ENCODE measurements around the gene FOXM1. TPM values are rescaled to one million over a fixed set of nuclear protein-coding genes. Genes with fewer than 3 reads are reported as not detected.
A peak's percentile ranks its signal among the peaks of the same experiment; 100 is the strongest.
"Not testable (repeated sequence)": the region's sequence is repeated elsewhere in the genome, so short reads cannot be mapped to it uniquely, and the experiment has no call there.

FOXM1 gene
- total and polyA plus RNA-seq, 5 donors from 2014 or later: 0.44 to 3.8 (median 0.87) TPM

- H3K9me3 Mint-ChIP-seq: no peaks in the 10 kb centered on the region
- H3K4me3 Mint-ChIP-seq: peak overlapping the region; percentile 96 to 100 (median 99)
- ATAC-seq (ENCODE audit: low read depth in 2 of 2) (no peak), DNase-seq (peak in 1 of 3 donors; percentile 59)
- peaks cover 33% of the 10 kb centered on the region for H3K4me1 ChIP-seq (ENCODE audit: control insufficient read depth, insufficient read depth, low read length, poor library complexity, severe bottlenecking)
- H3K27ac ChIP-seq (ENCODE audit: insufficient read depth, low read length, poor library complexity, severe bottlenecking): peak overlapping the region; percentile 95
- peaks cover 24 to 49% (median 34%) of the 10 kb centered on the region in 4 donors for H3K4me1 Mint-ChIP-seq
- H3K27ac Mint-ChIP-seq: peak overlapping the region; percentile 99
- H3K27me3 ChIP-seq (ENCODE audit: control insufficient read depth, insufficient read depth, low read length): no peaks in the 10 kb centered on the region
- H3K27me3 Mint-ChIP-seq: peaks cover 4% of the 10 kb centered on the region
- H3K9me3 ChIP-seq (ENCODE audit: control insufficient read depth in 2 of 2, low read length in 2 of 2): no peaks in the 10 kb centered on the region
- peak overlapping the region; percentile 96 for H3K4me3 ChIP-seq (ENCODE audit: low read depth, low read length)
- peaks cover 3% of the 10 kb centered on the region for H3K36me3 ChIP-seq (ENCODE audit: control insufficient read depth, insufficient read depth, low read length)
- H3K36me3 Mint-ChIP-seq: no peaks in the 10 kb centered on the region
Measured at GRCh38 chr12:2877953-2878732, 1.2 kb upstream of the FOXM1 start.

GRCh38 chr12:2876431-2877046, 435 bp downstream of the FOXM1 start:
- peak; percentile 29 to 30 for ATAC-seq (ENCODE audit: low read depth in 2 of 2)
- Mint-ChIP-seq H3K9me3 (no peaks in the 10 kb centered on the region), H3K4me1 (peaks cover 21 to 43% (median 32%) of the 10 kb centered on the region in 4 donors), H3K4me3 (peak overlapping the region; percentile 88 to 100 (median 93)), H3K36me3 (no peaks in the 10 kb centered on the region), H3K27me3 (peaks cover 4% of the 10 kb centered on the region), H3K27ac (peak overlapping the region; percentile 86 to 99 (median 93))
- Histone ChIP-seq H3K27me3 (ENCODE audit: control insufficient read depth, insufficient read depth, low read length) (no peaks in the 10 kb centered on the region), H3K4me3 (ENCODE audit: low read depth, low read length) (peak overlapping the region; percentile 69), H3K4me1 (ENCODE audit: control insufficient read depth, insufficient read depth, low read length, poor library complexity, severe bottlenecking) (peaks cover 33% of the 10 kb centered on the region), H3K27ac (ENCODE audit: insufficient read depth, low read length, poor library complexity, severe bottlenecking) (peak overlapping the region; percentile 95), H3K9me3 (ENCODE audit: control insufficient read depth in 2 of 2, low read length in 2 of 2) (no peaks in the 10 kb centered on the region), H3K36me3 (ENCODE audit: control insufficient read depth, insufficient read depth, low read length) (no peaks in the 10 kb centered on the region)
- peak in 1 of 3 donors; percentile 65 for DNase-seq

- not testable (repeated sequence) for H3K36me3 ChIP-seq (ENCODE audit: control insufficient read depth, insufficient read depth, low read length); H3K27me3 Mint-ChIP-seq; H3K9me3 ChIP-seq (ENCODE audit: control insufficient read depth in 2 of 2, low read length in 2 of 2); ATAC-seq (ENCODE audit: low read depth in 2 of 2); H3K4me3 ChIP-seq (ENCODE audit: low read depth, low read length); DNase-seq; H3K9me3 Mint-ChIP-seq; H3K36me3 Mint-ChIP-seq; H3K4me3 Mint-ChIP-seq; H3K4me1 ChIP-seq (ENCODE audit: control insufficient read depth, insufficient read depth, low read length, poor library complexity, severe bottlenecking); H3K27me3 ChIP-seq (ENCODE audit: control insufficient read depth, insufficient read depth, low read length)
- peak overlapping the region; percentile 80 for H3K27ac ChIP-seq (ENCODE audit: insufficient read depth, low read length, poor library complexity, severe bottlenecking)
- H3K4me1 Mint-ChIP-seq: peaks cover 0 to 18% (median 3%) of the 10 kb centered on the region in 4 donors
- H3K27ac Mint-ChIP-seq: peak overlapping the region in 2 of 3 donors; percentile 46 to 84
Measured at GRCh38 chr12:2868986-2869632, 7.9 kb downstream of the FOXM1 start.

GRCh38 chr12:2864198-2864597, 12.8 kb downstream of the FOXM1 start:
- Mint-ChIP-seq H3K27me3 (no peaks in the 10 kb centered on the region), H3K4me1 (peaks cover 0 to 18% (median 3%) of the 10 kb centered on the region in 4 donors), H3K36me3 (peaks cover 9% of the 10 kb centered on the region), H3K27ac (peak overlapping the region in 1 of 3 donors; percentile 1), H3K9me3 (no peaks in the 10 kb centered on the region), H3K4me3 (peak overlapping the region in 1 of 4 donors; percentile 54)
- H3K36me3 ChIP-seq (ENCODE audit: control insufficient read depth, insufficient read depth, low read length): peaks cover 6% of the 10 kb centered on the region
- H3K27ac ChIP-seq (ENCODE audit: insufficient read depth, low read length, poor library complexity, severe bottlenecking): no peak overlapping the region
- H3K4me3 ChIP-seq (ENCODE audit: low read depth, low read length): no peak overlapping the region
- no peak for ATAC-seq (ENCODE audit: low read depth in 2 of 2)
- peaks cover 9% of the 10 kb centered on the region for H3K4me1 ChIP-seq (ENCODE audit: control insufficient read depth, insufficient read depth, low read length, poor library complexity, severe bottlenecking)
- no peaks in the 10 kb centered on the region for H3K27me3 ChIP-seq (ENCODE audit: control insufficient read depth, insufficient read depth, low read length)
- DNase-seq: no peak
- H3K9me3 ChIP-seq (ENCODE audit: control insufficient read depth in 2 of 2, low read length in 2 of 2): no peaks in the 10 kb centered on the region

GRCh38 chr12:2863402-2863801, 13.6 kb downstream of the FOXM1 start:
- H3K9me3 Mint-ChIP-seq: not testable (repeated sequence)

GRCh38 chr12:2862876-2863275, 14.1 kb downstream of the FOXM1 start:
- ATAC-seq (ENCODE audit: low read depth in 2 of 2): no peak
- no peaks in the 10 kb centered on the region for H3K4me1 ChIP-seq (ENCODE audit: control insufficient read depth, insufficient read depth, low read length, poor library complexity, severe bottlenecking)
- peaks cover 13% of the 10 kb centered on the region for H3K36me3 ChIP-seq (ENCODE audit: control insufficient read depth, insufficient read depth, low read length)
- DNase-seq: no peak
- no peak overlapping the region for H3K4me3 ChIP-seq (ENCODE audit: low read depth, low read length)
- H3K36me3 Mint-ChIP-seq: peaks cover 14% of the 10 kb centered on the region
- peak overlapping the region in 1 of 3 donors; percentile 1 for H3K27ac Mint-ChIP-seq
- no peaks in the 10 kb centered on the region for H3K27me3 ChIP-seq (ENCODE audit: control insufficient read depth, insufficient read depth, low read length)
- no peak overlapping the region for H3K4me3 Mint-ChIP-seq
- H3K27ac ChIP-seq (ENCODE audit: insufficient read depth, low read length, poor library complexity, severe bottlenecking): no peak overlapping the region
- no peaks in the 10 kb centered on the region for H3K9me3 ChIP-seq (ENCODE audit: control insufficient read depth in 2 of 2, low read length in 2 of 2)
- no peaks in the 10 kb centered on the region for H3K27me3 Mint-ChIP-seq
- no peaks in the 10 kb centered on the region for H3K9me3 Mint-ChIP-seq
- peaks cover 0 to 8% (median 3%) of the 10 kb centered on the region in 4 donors for H3K4me1 Mint-ChIP-seq

More at GRCh38 chr12:2863402-2863801, 13.6 kb downstream of the FOXM1 start:
- Mint-ChIP-seq H3K4me1 (peaks cover 0 to 13% (median 3%) of the 10 kb centered on the region in 4 donors), H3K36me3 (peaks cover 14% of the 10 kb centered on the region), H3K27ac (peak overlapping the region in 1 of 3 donors; percentile 1)
- not testable (repeated sequence) for H3K4me3 Mint-ChIP-seq; H3K27me3 ChIP-seq (ENCODE audit: control insufficient read depth, insufficient read depth, low read length); ATAC-seq (ENCODE audit: low read depth in 2 of 2); DNase-seq; H3K27me3 Mint-ChIP-seq; H3K27ac ChIP-seq (ENCODE audit: insufficient read depth, low read length, poor library complexity, severe bottlenecking); H3K4me1 ChIP-seq (ENCODE audit: control insufficient read depth, insufficient read depth, low read length, poor library complexity, severe bottlenecking); H3K9me3 ChIP-seq (ENCODE audit: control insufficient read depth in 2 of 2, low read length in 2 of 2); H3K4me3 ChIP-seq (ENCODE audit: low read depth, low read length)
- peaks cover 12% of the 10 kb centered on the region for H3K36me3 ChIP-seq (ENCODE audit: control insufficient read depth, insufficient read depth, low read length)

GRCh38 chr12:2860170-2860569, 16.8 kb downstream of the FOXM1 start:
- no peak overlapping the region for H3K4me3 Mint-ChIP-seq
- H3K9me3 Mint-ChIP-seq: no peaks in the 10 kb centered on the region
- Histone ChIP-seq H3K36me3 (ENCODE audit: control insufficient read depth, insufficient read depth, low read length) (peaks cover 26% of the 10 kb centered on the region), H3K9me3 (ENCODE audit: control insufficient read depth in 2 of 2, low read length in 2 of 2) (no peaks in the 10 kb centered on the region), H3K4me1 (ENCODE audit: control insufficient read depth, insufficient read depth, low read length, poor library complexity, severe bottlenecking) (no peaks in the 10 kb centered on the region), H3K4me3 (ENCODE audit: low read depth, low read length) (no peak overlapping the region), H3K27ac (ENCODE audit: insufficient read depth, low read length, poor library complexity, severe bottlenecking) (no peak overlapping the region), H3K27me3 (ENCODE audit: control insufficient read depth, insufficient read depth, low read length) (no peaks in the 10 kb centered on the region)
- H3K27me3 Mint-ChIP-seq: no peaks in the 10 kb centered on the region
- no peak for DNase-seq
- ATAC-seq (ENCODE audit: low read depth in 2 of 2): no peak
- no peak overlapping the region for H3K27ac Mint-ChIP-seq
- H3K4me1 Mint-ChIP-seq: peaks cover 0 to 2% (median 0%) of the 10 kb centered on the region in 4 donors
- H3K36me3 Mint-ChIP-seq: peaks cover 23% of the 10 kb centered on the region
